SH-SY5Y (cell line): Measurements from ENCODE around the gene CD79A.

Experiments used
- GATA2 ChIP-seq: IDR thresholded peaks from 2 replicates; pipeline ENCODE4 v1.6.1; 2011; ENCODE audit warnings: mild to moderate bottlenecking, low read depth, low read length
- GATA3 ChIP-seq: IDR thresholded peaks from 2 replicates; pipeline ENCODE4 v1.6.1; 2011; ENCODE audit warnings: low read depth, mild to moderate bottlenecking, low read length, moderate library complexity

GRCh38 chr19:41925208-41926003, 48.3 kb downstream of the CD79A start:
- TF ChIP-seq GATA3 = no peak
- no peak for TF ChIP-seq GATA2
